Measurements from ENCODE around the gene HLF.

- TF ChIP-seq CTCF (IDR thresholded peaks at IDR 0.05) = no peak
- no peak for TF ChIP-seq POLR2A (IDR thresholded peaks at IDR 0.05)
These were observed 3.3 kb downstream of the HLF start for GRCh38 chr17:55267777-55268648.

Measured in stomach (tissue), 4 donors.